H1 (cell line): Measurements from ENCODE around the gene CRPPA. TPM values are rescaled to one million over a fixed set of nuclear protein-coding genes. Genes with fewer than 3 reads are reported as not detected.

Experiments used
- CHD7 ChIP-seq: fragments of 300-600 bp; sonication (generic); IDR thresholded peaks from 2 replicates; pipeline ENCODE4 v1.7.1; 2012; ENCODE audit warnings: low read length, moderate library complexity, mild to moderate bottlenecking, inconsistent platforms; ENCODE audit not compliant: insufficient replicate concordance
- FOSL1 ChIP-seq: IDR thresholded peaks from 2 replicates; pipeline ENCODE4 v1.6.1; 2011; ENCODE audit warnings: mild to moderate bottlenecking, low read depth, low read length, moderate library complexity; ENCODE audit not compliant: insufficient read depth
- KDM4A ChIP-seq: IDR thresholded peaks from one replicate; pipeline ENCODE4 v1.7.1; 2012; ENCODE audit warnings: low read depth, mild to moderate bottlenecking, moderate library complexity, low read length, inconsistent platforms; ENCODE audit not compliant: severe bottlenecking
- polyA plus RNA-seq, 7 experiments: library from polyadenylated mRNA; depleted of rRNA in 3 of 7; stranded (reverse) in 5 of 7; unstranded in 2 of 7; fragments of >200 nt in 5 of 7; fragments of 200-250 nt in 2 of 7; gene quantifications; 1 replicate in 5 of 7; 2 replicates in 1 of 7; 4 replicates in 1 of 7; pipeline versions ENCODE4 v1.2.1 to v1.2.3, GENCODE V29; 2011 to 2013; ENCODE audit warnings: missing spikeins in 2 of 7, mixed read lengths in 2 of 7
- total RNA-seq: library from RNA; stranded (reverse); fragmentation: NEBNext Ultra II Directional; extraction: Animal tissue kit (Norgen Biotek cat#: 25700); gene quantifications from 2 replicates; pipeline ENCODE4 v1.2.1, GENCODE V29; 2021

The CRPPA gene
- total and polyA plus RNA-seq, 2 of the 8 experiments (the other 6 are each of a cell fraction or from before 2014, with no cell fraction given), result 0.23 to 0.39 TPM

- no peak for TF ChIP-seq CHD7
- no peak for TF ChIP-seq KDM4A
- TF ChIP-seq FOSL1, result no peak
Observed at GRCh38 chr7:16402091-16402490, 19.2 kb downstream of the CRPPA start (continued).
